ENCODE measurements around the gene TMEM95. TPM values are rescaled to one million over a fixed set of nuclear protein-coding genes. Genes with fewer than 3 reads are reported as not detected.
A peak's percentile ranks its signal among the peaks of the same experiment; 100 is the strongest.

TMEM95 gene
- total and polyA plus RNA-seq, 10 donors = not detected

GRCh38 chr17:7393613-7394451 is 38.9 kb downstream of the TMEM95 start:
- TF ChIP-seq CTCF (IDR thresholded peaks at IDR 0.05 in 8 of 11, conservative IDR thresholded peaks at IDR 0.05 in 3 of 11) = no peak
- TF ChIP-seq POLR2AphosphoS5 (IDR thresholded peaks at IDR 0.05) = no peak
- TF ChIP-seq POLR2A (IDR thresholded peaks at IDR 0.05) = no peak
- Histone ChIP-seq H3K27ac (peak overlapping the region; percentile 66 to 98 (median 94)), H3K4me1 (peaks cover 7 to 60% (median 42%) of the 10 kb centered on the region in 6 donors), H3K9me3 (no peaks in the 10 kb centered on the region), H3K4me3 (peak overlapping the region; percentile 77 to 94 (median 81)), H3K27me3 (replicated peaks in 1 of 7) (no peaks in the 10 kb centered on the region), H3K36me3 (peaks cover 0 to 44% (median 22%) of the 10 kb centered on the region in 6 donors)
- intact Hi-C loops (cut with DNase I; ENCODE audit: low total_unique reads) = no loop called here
- 3 to 13% (median 7%) methylated on average over 29 to 48 of the region's 48 CpGs for WGBS, 5 donors
- peak; percentile 84 for DNase-seq

- Histone ChIP-seq H3K27ac (peak within 1 kb of the TSS; percentile 66 to 98 (median 94)), H3K4me1 (peaks cover 7 to 55% (median 42%) of the 10 kb centered on the region in 6 donors), H3K9me3 (no peaks in the 10 kb centered on the region), H3K4me3 (peak within 1 kb of the TSS; percentile 77 to 94 (median 81)), H3K27me3 (replicated peaks in 1 of 7) (no peaks in the 10 kb centered on the region), H3K36me3 (peaks cover 0 to 36% (median 14%) of the 10 kb centered on the region in 6 donors)
- WGBS, 5 donors = 0 to 3% (median 1%) methylated on average over 18 to 71 of the region's 71 CpGs
- peak in 2 of 3 donors; percentile 69 to 84 for TF ChIP-seq POLR2A (IDR thresholded peaks at IDR 0.05)
- TF ChIP-seq POLR2AphosphoS5 (IDR thresholded peaks at IDR 0.05) = peak; percentile 96 to 97 (median 96)
- peak in 7 of 11 experiments; percentile 16 to 74 (median 52) for TF ChIP-seq CTCF (IDR thresholded peaks at IDR 0.05 in 8 of 11, conservative IDR thresholded peaks at IDR 0.05 in 3 of 11)
- intact Hi-C loops (cut with DNase I; ENCODE audit: low total_unique reads) = no loop called here
- DNase-seq = peak; percentile 97
These were observed 39.7 kb downstream of the TMEM95 start, which contains the start of gene PLSCR3 for GRCh38 chr17:7394452-7395191. TSS of gene PLSCR3 (minus strand) at chr17:7394525. CDS start at chr17:7394110, 415 bp downstream.

- Histone ChIP-seq H3K9me3 (no peaks in the 10 kb centered on the region), H3K27me3 (replicated peaks in 1 of 7) (no peaks in the 10 kb centered on the region), H3K27ac (no peak overlapping the region), H3K4me1 (peaks cover 7 to 40% (median 34%) of the 10 kb centered on the region in 6 donors), H3K4me3 (no peak overlapping the region), H3K36me3 (peaks cover 0 to 21% (median under 1%) of the 10 kb centered on the region in 6 donors)
- intact Hi-C loops (cut with DNase I; ENCODE audit: low total_unique reads) = no loop called here
- no peak for DNase-seq
- WGBS, 5 donors = 89 to 94% (median 92%) methylated on average over 4 of the region's 4 CpGs
- TF ChIP-seq POLR2AphosphoS5 (IDR thresholded peaks at IDR 0.05) (no peak), POLR2A (IDR thresholded peaks at IDR 0.05) (no peak), CTCF (IDR thresholded peaks at IDR 0.05 in 8 of 11, conservative IDR thresholded peaks at IDR 0.05 in 3 of 11) (no peak)
These were observed 41.2 kb downstream of the TMEM95 start for GRCh38 chr17:7396147-7396546.

Measured in spleen (tissue), 11 donors.